Gastrocnemius medialis (tissue), 4 donors: ENCODE results near the gene PPARG.

Experiments used
- POLR2A ChIP-seq, 2 donors: fragments of 450-650 bp; IDR thresholded peaks; one replicate each; pipeline ENCODE4 v1.6.1; 2017; ENCODE audit warnings: antibody characterized with exemption in 2 of 2, mild to moderate bottlenecking in 2 of 2, moderate library complexity in 2 of 2
- TF ChIP-seq, protein P1 (sequence below), 5 experiments: fragments of 450-650 bp in 3 of 5; fragments of 200-600 bp in 2 of 5; sonication (generic) in 2 of 5; IDR thresholded peaks in 4 of 5; conservative IDR thresholded peaks in 1 of 5; 1 replicate in 4 of 5; 2 replicates in 1 of 5; pipeline ENCODE4 v1.5.1; 2016 to 2019; ENCODE audit warnings: antibody characterized with exemption in 5 of 5, mild to moderate bottlenecking in 3 of 5, moderate library complexity in 3 of 5

DNA sequence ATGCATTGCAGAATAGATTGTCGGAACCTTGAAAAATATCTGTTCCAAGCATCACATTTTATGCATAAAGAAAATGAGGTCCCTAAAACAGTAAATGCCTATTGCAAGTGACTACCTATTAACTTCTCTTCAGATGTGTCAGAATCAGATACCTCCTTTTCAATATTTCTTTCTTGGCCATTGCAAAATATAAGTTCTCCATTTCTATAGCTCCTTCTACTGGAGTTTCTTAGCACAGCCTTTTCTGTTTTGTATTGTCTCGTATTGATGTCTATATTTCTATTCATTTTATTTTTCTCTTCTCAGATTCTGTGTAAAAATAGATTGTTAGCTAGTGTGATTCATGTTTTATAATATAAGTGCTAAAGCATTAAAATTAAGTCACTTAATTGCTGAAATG is 63.4 kb downstream of the PPARG start:
- TF ChIP-seq, protein P1, sequence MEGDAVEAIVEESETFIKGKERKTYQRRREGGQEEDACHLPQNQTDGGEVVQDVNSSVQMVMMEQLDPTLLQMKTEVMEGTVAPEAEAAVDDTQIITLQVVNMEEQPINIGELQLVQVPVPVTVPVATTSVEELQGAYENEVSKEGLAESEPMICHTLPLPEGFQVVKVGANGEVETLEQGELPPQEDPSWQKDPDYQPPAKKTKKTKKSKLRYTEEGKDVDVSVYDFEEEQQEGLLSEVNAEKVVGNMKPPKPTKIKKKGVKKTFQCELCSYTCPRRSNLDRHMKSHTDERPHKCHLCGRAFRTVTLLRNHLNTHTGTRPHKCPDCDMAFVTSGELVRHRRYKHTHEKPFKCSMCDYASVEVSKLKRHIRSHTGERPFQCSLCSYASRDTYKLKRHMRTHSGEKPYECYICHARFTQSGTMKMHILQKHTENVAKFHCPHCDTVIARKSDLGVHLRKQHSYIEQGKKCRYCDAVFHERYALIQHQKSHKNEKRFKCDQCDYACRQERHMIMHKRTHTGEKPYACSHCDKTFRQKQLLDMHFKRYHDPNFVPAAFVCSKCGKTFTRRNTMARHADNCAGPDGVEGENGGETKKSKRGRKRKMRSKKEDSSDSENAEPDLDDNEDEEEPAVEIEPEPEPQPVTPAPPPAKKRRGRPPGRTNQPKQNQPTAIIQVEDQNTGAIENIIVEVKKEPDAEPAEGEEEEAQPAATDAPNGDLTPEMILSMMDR (IDR thresholded peaks at IDR 0.05 in 4 of 5, conservative IDR thresholded peaks at IDR 0.05 in 1 of 5) = no peak
- no peak for TF ChIP-seq POLR2A (IDR thresholded peaks at IDR 0.05)
